ENCODE results near the gene PSMC3.

Gene PSMC3

DNA sequence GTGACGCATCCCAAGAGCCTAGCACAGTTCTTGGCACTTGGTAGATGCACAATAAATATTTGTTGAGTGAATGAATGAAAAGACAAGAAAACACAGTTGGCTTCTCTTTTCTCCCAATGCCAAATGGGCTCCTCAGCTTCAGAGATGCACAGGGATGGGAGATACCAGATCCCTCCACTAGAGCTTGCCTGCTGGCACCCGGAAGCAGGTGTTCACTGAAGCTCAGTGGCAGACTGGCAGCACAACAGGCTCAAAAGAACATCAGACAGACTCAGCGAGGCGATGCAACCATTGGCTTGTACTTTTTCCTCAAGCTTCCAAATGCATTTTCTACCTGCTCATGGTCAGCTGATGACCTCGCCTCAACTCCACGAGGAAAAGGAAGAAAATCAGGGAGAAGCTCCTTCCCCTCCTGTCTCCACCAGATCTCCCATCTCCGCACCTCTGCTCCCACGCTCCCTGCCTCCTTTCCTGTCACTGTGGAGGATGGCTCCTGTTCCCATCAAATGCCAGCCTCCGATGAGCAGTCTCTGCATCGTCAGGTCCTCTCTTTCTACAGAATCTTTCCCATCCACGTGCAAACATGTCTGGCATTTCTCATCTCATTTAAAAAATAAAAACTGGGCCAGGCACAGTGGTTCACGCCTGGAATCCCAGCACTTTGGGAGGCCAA, 16.9 kb upstream of the PSMC3 start:
- no peak for DNase-seq (ENCODE audit: low read depth)

DNA sequence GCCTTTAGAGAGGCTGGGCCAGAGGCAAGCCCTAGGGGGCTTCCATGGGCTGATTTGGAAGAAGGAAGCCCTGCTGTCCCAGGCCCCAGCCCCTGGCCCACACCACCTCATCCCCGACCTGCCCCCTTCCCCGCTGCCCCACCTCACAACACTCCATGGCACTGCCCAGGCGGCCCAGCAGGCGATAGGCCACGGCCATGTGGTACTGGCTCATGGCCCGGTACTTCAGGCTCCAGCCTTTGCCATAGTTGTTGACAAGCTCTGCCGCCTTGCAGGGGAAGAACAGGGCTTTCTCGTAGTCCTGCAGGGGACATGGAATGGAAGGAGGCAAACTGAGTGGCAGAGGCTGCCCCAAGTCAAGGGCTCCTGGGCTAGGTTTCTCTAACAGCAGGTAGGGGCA, 16.3 kb upstream of the PSMC3 start:
- DNase-seq (ENCODE audit: low read depth): no peak

DNA sequence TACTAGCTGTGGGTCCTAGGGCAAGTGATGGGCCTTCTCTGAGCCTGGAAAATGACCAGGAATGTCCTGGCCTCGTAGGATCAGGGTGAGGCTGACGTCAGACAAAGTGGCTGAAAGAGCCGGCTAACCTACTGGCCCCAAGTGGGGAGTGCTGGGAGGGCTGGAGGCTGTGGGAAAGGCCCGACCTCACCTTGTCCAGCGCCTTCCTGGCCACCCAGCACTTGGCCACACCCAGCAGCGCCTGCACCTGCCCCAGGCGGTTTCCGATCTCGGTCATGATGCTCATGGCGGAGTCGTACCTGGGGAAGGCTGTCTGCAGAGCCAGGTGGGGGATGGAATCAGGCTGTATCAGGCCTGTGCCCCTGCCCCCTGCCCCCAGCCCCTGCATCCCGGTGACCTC, 15.2 kb upstream of the PSMC3 start:
- DNase-seq (ENCODE audit: low read depth): no peak

DNA sequence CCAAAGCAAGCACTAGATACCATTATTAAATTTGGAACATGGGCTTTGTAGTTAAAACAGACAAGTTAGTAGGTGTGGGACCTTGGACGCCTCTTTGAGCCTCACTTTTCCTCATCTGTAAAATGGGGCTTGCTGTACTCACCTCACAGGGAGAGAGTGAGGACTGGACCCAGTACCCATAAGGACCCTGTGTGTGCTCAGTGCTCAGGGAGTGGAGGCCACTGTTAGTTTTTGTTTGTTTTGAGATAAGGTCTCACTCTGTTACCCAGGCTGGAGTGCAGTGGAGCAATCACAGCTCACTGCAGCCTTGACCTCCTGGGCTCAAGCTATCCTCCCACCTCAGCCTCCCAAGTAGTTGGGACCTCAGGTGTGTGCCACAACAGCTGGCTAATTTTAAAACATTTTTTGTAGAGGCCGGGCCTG, 13.8 kb upstream of the PSMC3 start:
- no peak for DNase-seq (ENCODE audit: low read depth)

DNA sequence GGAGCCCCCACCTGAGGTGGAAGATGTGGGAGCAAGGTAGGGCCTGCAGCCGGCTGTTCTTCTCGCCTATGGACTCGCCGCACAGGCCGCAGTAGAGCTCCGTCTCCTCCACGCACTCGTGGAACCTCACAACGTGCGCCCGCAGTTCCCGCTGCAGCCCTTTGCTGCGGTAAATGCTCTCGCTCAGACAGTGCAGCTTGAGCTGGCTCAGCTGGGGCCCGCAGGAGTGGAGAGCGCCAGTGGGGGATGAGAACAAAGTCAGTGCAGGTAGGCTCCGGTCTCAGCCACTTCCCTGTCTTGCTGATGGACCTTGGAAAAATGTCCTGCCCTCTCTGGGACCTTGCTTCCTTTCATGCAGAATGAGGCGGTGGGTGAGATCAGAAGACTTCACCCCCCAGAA, 12.5 kb upstream of the PSMC3 start:
- DNase-seq (ENCODE audit: low read depth): no peak

DNA sequence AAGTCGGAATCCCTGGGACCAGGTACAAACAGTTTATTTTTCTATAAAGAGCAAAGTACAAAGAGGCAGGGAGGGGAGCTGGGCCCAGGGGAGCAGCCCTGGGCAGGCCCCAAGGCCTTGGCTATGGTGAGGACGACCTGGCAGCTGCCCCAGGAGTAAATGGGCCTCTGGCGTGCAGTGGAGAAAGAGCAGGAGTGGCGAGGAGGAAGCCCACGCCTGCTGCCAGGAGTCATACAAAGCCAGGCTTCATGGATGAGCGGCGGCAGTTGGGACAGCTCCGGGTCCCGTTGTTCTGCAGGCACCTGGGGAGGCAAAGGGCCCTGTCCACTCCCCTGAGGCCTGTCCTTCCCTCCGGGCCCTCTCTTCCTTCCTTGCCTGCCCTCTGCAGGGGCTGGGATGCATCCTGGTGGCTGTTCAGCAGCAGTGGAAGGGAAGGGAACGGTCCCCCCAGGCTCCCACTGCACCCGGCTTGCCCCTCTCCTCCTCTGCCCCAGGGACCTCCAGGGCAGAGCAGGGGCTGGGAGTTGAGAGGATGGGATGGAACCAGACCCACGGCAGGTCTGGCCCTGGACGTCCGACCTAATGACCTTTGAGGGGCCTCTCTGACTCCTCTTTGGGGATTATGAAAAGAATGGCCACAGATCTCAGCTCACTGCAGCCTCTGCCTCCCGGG, 11.6 kb upstream of the PSMC3 start:
- no peak for DNase-seq (ENCODE audit: low read depth)

DNA sequence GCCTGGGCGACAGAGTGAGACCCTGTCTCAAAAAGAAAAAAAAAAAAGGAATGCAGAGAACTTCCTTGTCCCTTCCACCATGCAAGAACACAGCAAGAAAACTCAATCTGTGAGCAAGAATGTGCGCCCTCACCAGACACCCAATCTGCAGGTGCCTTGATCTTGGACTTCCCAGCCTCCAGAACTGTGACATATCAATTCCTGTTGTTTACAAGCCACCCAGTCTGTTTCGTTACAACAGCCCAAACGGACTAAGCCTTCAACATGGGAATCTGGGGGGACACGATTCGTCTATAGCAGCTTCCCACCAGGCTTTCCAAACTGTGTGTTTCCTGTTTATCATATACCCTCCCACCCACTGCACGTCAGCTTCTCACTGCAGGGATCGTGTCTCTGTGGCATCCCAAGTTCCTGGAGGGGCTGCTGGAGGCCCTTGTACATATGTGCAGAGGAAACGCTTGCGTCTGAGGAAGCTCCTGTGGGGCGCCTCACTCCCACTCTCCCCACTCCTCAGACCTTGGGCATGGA, 11.0 kb upstream of the PSMC3 start:
- no peak for DNase-seq (ENCODE audit: low read depth)

DNA sequence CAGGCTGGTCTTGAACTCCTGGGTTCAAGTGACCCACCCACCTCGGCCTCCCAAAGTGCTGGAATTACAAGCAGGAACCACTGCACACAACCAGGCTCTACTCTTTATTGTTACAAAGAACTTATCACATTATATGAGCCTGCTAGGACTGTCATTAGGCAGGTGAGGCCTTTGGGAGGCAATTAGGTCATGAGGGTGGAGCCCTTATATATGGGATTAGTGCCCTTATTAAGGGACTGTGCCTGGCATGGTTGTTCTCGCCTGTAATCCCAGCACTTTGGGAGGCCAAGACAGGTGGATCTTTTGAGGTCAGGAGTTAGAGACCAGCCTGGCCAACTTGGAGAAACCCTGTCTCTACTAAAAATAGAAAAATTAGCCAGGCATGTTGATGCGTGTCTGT, 10.5 kb upstream of the PSMC3 start:
- DNase-seq (ENCODE audit: low read depth): no peak

DNA sequence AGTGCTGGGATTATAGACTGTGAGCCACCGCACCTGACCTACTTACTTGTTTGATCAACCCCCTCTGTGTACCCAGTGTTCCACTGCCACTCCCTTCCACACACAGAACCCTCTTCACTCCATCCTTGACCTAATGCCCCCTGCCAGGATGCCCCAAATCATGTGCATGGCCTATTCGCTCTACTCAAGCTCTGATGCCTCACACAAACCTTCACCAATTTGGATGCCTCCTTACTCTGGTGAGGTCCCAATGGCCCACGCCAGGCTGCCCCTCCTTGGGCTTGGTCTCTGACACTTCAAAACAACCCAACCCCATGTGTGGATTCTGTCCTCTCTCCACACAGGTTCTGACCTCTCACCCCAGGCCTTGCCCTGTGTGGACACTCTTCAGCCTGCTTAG, 9.4 kb upstream of the PSMC3 start:
- DNase-seq (ENCODE audit: low read depth): no peak

DNA sequence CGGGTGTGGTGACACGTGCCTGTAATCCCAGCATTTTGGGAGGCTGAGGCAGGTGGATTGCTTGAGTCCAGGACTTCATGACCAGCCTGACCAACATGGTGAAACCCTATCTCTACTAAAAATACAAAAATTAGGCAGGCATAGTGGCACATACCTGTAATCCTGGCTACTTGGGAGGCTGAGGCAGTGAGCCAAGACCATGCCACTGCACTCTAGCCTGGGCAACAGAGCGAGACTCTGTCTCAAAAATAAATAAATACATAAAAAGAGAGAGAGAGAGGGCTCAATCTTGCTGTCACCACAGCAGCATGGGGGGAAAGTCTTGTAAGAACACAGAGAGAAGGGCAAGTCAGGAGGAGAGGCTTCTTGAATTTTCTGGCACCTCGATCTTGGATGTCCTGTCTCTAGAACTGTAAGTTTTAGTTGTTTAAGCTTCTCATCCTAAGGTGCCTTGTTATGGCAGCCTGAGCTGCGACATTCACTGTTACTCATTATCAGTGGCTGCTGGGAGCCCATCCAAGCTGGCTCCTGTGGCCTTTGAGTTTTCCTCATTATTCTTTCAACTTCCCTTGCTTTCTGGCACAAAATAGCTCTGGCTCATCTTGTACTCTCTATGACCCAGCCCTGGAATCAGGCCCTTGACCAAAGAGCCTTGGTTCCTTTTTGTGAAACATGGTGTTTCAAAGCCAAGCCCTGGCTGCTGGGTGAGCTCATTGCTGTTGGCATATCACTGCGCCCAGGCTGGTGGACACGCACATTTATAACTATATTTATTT, 8.0 kb upstream of the PSMC3 start:
- DNase-seq (ENCODE audit: low read depth): no peak

DNA sequence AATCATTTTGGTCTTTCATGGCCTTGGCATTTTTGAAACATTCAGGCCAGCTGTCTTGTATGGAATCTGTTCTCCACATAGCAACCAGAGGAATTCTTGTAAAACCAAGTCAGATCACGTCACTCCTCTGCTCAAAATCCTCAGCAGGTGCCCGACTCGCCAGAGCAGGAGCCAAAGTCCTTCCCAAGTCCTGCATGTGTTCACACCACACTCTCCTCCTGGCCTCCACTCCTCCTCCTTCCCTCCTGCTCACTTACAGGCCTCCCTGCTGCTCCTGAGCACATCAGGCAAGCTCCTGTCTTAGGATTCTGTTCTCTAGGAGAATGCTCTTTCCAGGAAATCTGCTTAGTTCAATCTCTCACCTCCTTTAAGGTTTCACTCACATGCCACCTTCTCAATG, 6.9 kb upstream of the PSMC3 start:
- no peak for DNase-seq (ENCODE audit: low read depth)

DNA sequence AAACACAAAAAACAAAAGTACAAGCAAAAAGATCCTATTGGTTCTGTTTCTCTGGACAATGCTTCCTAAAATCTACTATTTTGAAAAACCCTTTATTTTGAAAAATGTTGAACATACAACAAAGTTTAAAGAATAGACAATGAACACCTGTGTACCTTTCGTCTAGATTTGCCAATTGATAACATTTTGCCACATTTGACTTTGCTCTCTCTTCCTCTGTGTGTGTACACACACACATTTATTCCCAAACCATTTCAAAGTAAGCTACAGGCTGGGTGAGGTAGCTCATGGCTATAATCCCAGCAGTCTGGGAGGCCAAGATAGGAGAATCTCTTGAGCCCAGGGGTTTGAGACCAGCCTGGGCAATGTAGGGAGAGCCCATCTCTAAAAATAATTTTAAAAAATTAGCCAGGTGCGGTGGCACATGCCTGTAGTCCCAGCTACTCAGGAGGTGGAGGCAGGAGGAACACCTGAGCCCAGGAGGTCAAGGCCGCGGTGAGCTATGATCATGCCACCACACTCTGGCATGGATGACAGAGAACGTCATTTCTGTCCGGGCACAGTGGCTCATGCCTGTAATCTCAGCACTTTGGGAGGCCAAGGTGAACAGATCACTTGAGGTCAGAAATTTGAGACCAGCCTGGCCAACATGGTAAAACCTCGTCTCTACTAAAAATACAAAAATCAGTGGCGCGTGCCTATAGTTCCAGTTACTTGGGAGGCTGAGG, 5.3 kb upstream of the PSMC3 start:
- no peak for DNase-seq (ENCODE audit: low read depth)

DNA sequence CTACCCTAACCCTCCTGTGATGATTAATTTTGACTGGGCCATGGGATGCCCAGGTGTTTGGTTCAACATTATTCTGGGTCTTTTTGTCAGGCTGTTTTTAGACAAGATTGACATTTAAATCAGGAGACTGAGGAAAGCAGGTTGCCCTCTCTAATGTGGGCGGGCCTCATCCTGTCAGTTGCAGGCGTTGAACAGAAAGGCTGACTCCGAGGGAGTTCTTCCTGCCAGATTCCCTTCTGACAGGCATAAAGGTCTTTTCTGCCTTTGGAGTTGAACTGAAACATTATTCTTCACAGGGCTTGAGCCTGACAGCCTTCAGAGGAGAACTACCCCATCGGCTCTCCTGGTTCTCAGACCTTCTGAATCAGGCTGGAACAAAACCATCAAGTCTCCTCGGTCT, 4.3 kb upstream of the PSMC3 start:
- no peak for DNase-seq (ENCODE audit: low read depth)

DNA sequence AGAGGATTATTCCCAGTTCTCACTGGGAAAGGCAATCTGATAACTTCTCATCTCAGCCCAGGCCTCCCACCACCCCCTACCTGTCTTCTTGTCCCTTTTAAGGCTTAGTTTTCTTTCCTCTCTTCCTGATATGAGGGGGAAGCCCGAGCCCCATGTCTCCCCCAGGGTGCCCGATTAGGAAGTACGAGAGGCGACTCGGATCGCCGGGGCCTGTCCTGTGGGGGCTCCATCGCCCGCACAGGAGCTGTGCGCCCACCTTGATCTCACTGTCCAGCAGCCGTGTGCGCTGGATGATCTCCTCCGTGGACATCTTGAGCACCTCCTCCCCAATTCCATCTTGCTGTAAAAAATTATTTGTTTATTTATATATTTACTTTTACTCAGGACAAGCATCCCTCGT, 628 bp downstream of the PSMC3 start:
- no peak for DNase-seq (ENCODE audit: low read depth)

DNA sequence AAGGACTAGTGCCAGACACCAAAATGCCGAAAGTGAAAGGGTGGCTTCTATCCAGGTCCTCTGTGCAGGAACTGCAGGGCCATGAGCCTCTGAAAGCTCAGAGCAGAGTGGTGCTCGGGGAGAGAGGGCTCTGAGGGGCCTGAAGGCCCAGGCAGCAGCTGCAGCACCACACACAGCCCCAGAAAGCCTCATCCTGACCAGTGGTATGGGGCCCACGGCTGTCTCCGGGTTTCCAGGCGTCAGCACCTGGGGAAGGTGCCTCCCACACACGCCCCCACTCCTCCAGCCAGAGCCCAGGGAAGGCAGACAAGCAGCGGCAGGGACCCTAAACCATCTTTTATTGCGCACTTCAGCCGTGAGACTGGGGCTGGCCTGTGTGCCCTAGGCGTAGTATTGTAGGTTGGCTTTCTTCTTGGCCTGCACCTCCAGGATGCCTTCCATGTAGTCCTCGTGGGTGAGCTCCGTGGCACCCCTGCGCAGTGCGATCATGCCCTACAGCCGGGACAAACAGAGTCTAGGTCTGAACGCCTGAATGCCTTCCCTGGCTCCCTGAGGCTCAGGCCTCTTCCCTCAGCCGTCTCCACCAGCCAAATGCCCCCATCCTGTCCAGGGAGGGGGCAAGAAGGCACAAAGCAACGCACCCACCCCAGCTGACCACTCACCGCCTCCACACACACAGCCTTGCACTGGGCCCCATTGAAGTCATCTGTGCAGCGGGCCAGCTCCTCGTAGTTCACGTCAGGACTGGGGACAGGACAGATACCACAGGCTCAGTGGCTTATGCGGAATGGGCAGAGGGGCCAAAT, 7.6 kb downstream of the PSMC3 start:
- no peak for DNase-seq (ENCODE audit: low read depth)

DNA sequence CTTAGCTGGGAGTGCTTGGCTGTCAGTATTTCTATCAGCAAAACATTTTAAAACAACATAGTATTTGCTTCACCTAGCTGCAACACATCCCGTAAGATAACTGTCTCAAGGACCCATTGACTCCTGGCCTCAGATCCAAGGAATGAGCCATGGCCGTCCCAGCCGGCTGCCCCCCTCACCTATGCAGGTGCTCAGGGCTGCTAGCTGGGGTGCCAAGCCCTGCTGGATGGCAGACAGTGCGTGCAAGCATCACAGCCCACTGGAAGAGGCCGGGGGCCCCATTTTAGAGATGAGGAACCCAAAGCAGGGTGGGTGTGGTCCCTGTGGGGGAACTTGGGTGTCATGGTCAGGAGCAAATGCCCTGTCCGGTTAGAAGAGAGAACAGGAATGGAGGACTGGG, 8.5 kb downstream of the PSMC3 start:
- DNase-seq (ENCODE audit: low read depth): no peak

DNA sequence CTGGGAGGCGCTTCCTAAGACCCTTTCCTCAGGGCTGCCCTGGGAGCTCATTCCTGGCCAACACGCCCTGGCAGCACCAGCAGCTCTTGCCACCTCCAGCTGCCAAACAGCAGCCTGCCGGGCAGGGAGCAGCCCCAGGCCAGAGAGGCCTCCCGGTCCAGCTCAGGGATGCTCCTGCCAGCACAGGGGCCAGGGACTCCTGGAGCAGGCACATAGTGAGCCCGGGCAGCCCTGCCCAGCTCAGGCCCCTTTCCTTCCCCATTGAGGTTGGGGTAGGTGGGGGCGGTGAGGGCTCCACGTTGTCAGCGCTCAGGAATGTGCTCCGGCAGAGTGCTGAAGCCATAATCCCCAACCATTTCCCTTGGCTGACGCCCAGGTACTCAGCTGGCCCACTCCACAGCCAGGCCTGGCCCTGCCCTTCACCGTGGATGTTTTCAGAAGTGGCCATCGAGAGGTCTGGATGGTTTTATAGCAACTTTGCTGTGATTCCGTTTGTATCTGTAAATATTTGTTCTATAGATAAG, 10.2 kb downstream of the PSMC3 start:
- DNase-seq (ENCODE audit: low read depth): no peak

DNA sequence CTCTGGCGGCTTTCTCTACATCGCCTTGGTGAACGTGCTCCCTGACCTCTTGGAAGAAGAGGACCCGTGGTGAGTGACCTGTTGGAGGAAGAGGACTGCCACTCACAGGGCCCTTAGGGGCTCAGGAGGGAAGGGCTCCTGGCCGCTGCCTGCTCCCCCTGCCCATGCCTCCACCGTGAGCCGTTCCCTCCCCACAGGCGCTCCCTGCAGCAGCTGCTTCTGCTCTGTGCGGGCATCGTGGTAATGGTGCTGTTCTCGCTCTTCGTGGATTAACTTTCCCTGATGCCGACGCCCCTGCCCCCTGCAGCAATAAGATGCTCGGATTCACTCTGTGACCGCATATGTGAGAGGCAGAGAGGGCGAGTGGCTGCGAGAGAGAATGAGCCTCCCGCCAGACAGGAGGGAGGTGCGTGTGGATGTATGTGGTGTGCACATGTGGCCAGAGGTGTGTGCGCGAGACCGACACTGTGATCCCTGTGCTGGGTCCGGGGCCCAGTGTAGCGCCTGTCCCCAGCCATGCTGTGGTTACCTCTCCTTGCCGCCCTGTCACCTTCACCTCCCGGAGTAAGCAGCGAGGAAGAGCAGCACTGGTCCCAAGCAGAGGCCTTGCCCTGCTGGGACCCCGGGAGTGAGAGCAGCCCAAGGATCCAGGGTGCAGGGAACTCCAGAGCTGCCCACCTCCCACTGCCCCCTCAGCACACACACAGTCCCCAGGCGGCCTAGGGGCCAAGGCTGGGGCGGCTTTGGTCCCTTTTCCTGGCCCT, 11.0 kb downstream of the PSMC3 start:
- DNase-seq (ENCODE audit: low read depth): no peak

DNA sequence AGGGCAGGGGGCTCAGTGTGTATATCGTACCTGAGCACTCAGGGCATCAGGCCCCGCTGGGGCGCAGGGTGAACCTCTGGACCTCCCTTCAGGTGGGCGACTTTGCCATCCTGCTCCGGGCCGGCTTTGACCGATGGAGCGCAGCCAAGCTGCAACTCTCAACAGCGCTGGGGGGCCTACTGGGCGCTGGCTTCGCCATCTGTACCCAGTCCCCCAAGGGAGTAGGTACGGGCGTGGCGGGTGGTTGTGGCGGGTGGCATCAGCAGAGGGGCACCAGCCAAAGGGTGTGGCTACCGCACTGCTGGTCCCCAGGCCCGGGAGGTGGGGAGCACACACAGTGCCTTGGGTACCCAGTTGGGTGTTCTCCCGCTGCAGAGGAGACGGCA, 11.6 kb downstream of the PSMC3 start:
- no peak for DNase-seq (ENCODE audit: low read depth)

DNA sequence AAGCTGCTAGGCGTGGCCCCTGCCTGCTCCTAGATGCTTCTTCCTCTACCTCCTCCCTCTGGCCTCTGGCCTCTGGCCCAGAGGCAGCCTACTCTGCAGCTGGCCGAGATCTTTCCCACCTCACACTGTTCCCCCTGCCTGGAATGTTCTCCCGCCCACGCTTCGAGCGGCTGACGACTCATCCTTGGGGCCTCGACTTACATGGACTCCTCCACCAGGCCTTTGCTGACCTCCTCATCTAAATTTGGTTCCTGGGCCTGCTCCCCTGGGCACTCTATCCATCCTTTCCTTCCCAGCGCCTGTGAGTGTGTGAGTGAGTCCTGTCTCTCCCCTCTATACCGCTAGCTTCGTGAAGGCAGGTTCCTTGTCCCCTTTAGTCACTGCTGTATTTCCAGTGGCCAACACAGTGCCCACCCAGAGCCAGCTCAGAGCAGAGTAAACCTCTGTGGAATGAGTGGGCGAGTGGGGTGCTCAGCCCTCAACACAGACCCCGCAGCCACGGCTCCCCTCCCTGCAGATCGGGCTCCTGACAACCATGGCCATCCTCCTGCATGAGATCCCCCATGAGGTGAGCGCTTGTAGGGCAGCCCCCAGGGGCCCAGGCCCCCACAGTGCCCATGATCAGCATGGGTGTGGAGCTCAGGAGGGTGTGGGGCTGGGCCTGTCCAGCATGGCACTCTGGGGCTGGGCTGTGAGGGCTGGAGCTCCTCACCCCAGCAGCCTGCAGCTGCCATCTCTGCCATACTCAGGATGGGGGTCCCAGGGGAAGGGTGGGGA, 12.1 kb downstream of the PSMC3 start:
- DNase-seq (ENCODE audit: low read depth): no peak

Data from stimulated activated CD8-positive, alpha-beta memory T cell treated with anti-CD3 and anti-CD28 coated beads, Interleukin-15, amount 100 ng/mL, for 24 hours (primary cell).